ENCODE measurements around the gene SRXN1.

DNA sequence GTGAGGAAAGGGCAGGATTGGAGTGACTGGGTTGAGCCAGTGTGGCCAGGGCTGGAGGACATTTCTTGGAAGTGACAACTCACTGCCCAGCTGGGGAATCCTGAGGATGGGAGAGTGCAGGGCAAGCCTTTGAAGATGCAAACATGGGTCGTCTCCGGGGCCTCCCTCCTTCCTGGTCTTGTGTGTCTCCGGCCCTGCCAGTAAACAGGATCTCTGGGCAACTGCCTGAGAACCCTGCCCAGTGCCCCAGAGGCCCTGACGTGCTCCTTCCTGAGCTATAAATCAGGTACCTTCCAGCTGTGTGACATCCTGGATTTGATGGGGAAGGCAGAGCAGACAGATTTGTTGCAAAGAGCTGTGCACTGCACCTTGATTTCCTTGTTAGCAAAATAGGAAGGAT lies 30.0 kb downstream of the SRXN1 start:
- no peak for TF ChIP-seq POLR2A (IDR thresholded peaks at IDR 0.05)
- TF ChIP-seq, protein P1, sequence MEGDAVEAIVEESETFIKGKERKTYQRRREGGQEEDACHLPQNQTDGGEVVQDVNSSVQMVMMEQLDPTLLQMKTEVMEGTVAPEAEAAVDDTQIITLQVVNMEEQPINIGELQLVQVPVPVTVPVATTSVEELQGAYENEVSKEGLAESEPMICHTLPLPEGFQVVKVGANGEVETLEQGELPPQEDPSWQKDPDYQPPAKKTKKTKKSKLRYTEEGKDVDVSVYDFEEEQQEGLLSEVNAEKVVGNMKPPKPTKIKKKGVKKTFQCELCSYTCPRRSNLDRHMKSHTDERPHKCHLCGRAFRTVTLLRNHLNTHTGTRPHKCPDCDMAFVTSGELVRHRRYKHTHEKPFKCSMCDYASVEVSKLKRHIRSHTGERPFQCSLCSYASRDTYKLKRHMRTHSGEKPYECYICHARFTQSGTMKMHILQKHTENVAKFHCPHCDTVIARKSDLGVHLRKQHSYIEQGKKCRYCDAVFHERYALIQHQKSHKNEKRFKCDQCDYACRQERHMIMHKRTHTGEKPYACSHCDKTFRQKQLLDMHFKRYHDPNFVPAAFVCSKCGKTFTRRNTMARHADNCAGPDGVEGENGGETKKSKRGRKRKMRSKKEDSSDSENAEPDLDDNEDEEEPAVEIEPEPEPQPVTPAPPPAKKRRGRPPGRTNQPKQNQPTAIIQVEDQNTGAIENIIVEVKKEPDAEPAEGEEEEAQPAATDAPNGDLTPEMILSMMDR (IDR thresholded peaks at IDR 0.05): no peak
- TF ChIP-seq EP300 (IDR thresholded peaks at IDR 0.05): no peak
